ENCODE results near the gene DMD.

- TF ChIP-seq CTCF (IDR thresholded peaks at IDR 0.05) (no peak), POLR2AphosphoS5 (IDR thresholded peaks at IDR 0.05; ENCODE audit: low read depth, low read length) (no peak)
Observed at GRCh38 chrX:31154946-31155345, 2056.4 kb downstream of the DMD start.

Measured in Panc1 (cell line).